A549 (cell line): ENCODE results near the gene SFT2D2. TPM values are rescaled to one million over a fixed set of nuclear protein-coding genes. Genes with fewer than 3 reads are reported as not detected.
A peak's percentile ranks its signal among the peaks of the same experiment; 100 is the strongest.

Experiments used
- ATAC-seq, 2 experiments: fragments of 200-7000 bp in 1 of 2; fragments of >200 bp in 1 of 2; cut with Nextera tagmentation in 1 of 2; cut with Tn5 transposase in 1 of 2; 3 replicates each; pipeline versions ENCODE4 v1.8.0 to v1.9.1; 2018 to 2020; ENCODE audit warnings: mild to moderate bottlenecking in 1 of 2, moderate library complexity in 1 of 2
- CTCF ChIA-PET: fragments of 300-600 bp; sonication (Branson Sonifier 250); formaldehyde crosslinking; extraction: SDS; loops from one replicate; lab custom pipeline; 2021; ENCODE audit warnings: antibody characterized with exemption, inconsistent platforms; lab: Yijun Ruan, JAX
- POLR2A ChIA-PET: fragments of 350-600 bp; formaldehyde crosslinking; extraction: SDS; loops from one replicate; lab custom pipeline; 2021; ENCODE audit warnings: antibody characterized with exemption, inconsistent platforms; lab: Yijun Ruan, JAX
- DNase-seq, 2 experiments: peaks; one replicate each; pipeline versions ENCODE4 v3.0.0 to v3.0.0-alpha.2; 2011 to 2016; ENCODE audit warnings: low read depth in 1 of 2, low spot score in 1 of 2
- FAIRE-seq: peaks from 2 replicates; lab custom pipeline; 2011; peaks lifted over from hg19 to GRCh38; lab: Jason Lieb, UNC
- H3K27ac ChIP-seq, 2 experiments: fragments of >200 bp; sonication (Bioruptor Twin); formaldehyde crosslinking; 3 replicates each; pipeline ENCODE4 v1.5.1; 2016 to 2017
- H3K4me1 ChIP-seq: fragments of >200 bp; sonication (Bioruptor Twin); formaldehyde crosslinking; 3 replicates; pipeline ENCODE4 v1.6.1; 2016
- H3K4me2 ChIP-seq: fragments of >200 bp; sonication (Bioruptor Twin); formaldehyde crosslinking; 3 replicates; pipeline ENCODE4 v1.6.1; 2016
- H3K4me3 ChIP-seq: fragments of >200 bp; sonication (Bioruptor Twin); formaldehyde crosslinking; 3 replicates; pipeline ENCODE4 v1.5.1; 2016
- H3K9me3 ChIP-seq: fragments of >200 bp; sonication (Bioruptor Twin); formaldehyde crosslinking; 3 replicates; pipeline ENCODE4 v1.6.1; 2016
- CHD2 ChIP-seq: fragments of 150-350 bp; IDR thresholded peaks from 2 replicates; pipeline ENCODE4 v1.6.1; 2014; ENCODE audit warnings: low read length; ENCODE audit not compliant: partially characterized antibody
- CHD4 ChIP-seq: fragments of 200-600 bp; sonication (generic); IDR thresholded peaks from 2 replicates; pipeline ENCODE4 v1.6.1; 2016; ENCODE audit warnings: antibody characterized with exemption, mild to moderate bottlenecking, borderline replicate concordance
- CTCF ChIP-seq: fragments of >200 bp; sonication (Bioruptor Twin); formaldehyde crosslinking; IDR thresholded peaks from 3 replicates; pipeline ENCODE4 v1.5.1; 2016
- FOSB ChIP-seq: fragments of 250-450 bp; sonication (Bioruptor Pico); IDR thresholded peaks from 2 replicates; pipeline ENCODE4 v1.5.0; 2020; ENCODE audit warnings: mild to moderate bottlenecking, moderate library complexity
- FOSL2 ChIP-seq, 2 experiments: fragments of 450-650 bp in 1 of 2; fragments of >200 bp in 1 of 2; sonication (Bioruptor Twin) in 1 of 2; formaldehyde crosslinking; IDR thresholded peaks; 2 replicates each; pipeline versions ENCODE4 v1.5.0 to v1.6.1; 2016 to 2020; ENCODE audit warnings: mild to moderate bottlenecking in 1 of 2, moderate library complexity in 1 of 2
- HES2 ChIP-seq: fragments of >200 bp; sonication (Bioruptor Twin); formaldehyde crosslinking; IDR thresholded peaks from 2 replicates; pipeline ENCODE4 v1.6.1; 2016
- HOXB13 ChIP-seq: fragments of 250-450 bp; sonication (Bioruptor Pico); IDR thresholded peaks from 2 replicates; pipeline ENCODE4 v1.5.0; 2020; ENCODE audit warnings: low read depth, mild to moderate bottlenecking, moderate library complexity
- JUN ChIP-seq, 2 experiments: fragments of >200 bp; sonication (Bioruptor Twin); formaldehyde crosslinking; IDR thresholded peaks; 2 replicates in 1 of 2; 3 replicates in 1 of 2; pipeline ENCODE4 v1.6.1; 2016 to 2017
- JUNB ChIP-seq: fragments of >200 bp; sonication (Bioruptor Twin); formaldehyde crosslinking; IDR thresholded peaks from 2 replicates; pipeline ENCODE4 v1.6.1; 2016
- MAX ChIP-seq: IDR thresholded peaks from 2 replicates; pipeline ENCODE4 v1.6.1; 2012
- MAZ ChIP-seq: fragments of 150-350 bp; IDR thresholded peaks from 2 replicates; pipeline ENCODE4 v1.6.1; 2014; ENCODE audit warnings: antibody characterized with exemption, low read depth, low read length, borderline replicate concordance
- NPAS2 ChIP-seq: fragments of 250-450 bp; sonication (Bioruptor Pico); IDR thresholded peaks from 2 replicates; pipeline ENCODE4 v1.8.0; 2022; ENCODE audit warnings: mild to moderate bottlenecking, moderate library complexity, borderline replicate concordance
- PBX3 ChIP-seq: IDR thresholded peaks from 2 replicates; pipeline ENCODE4 v1.6.1; 2012
- PHF8 ChIP-seq: fragments of 200-600 bp; sonication (generic); IDR thresholded peaks from 2 replicates; pipeline ENCODE4 v1.6.1; 2016; ENCODE audit warnings: low read depth, mild to moderate bottlenecking, antibody characterized with exemption, moderate library complexity, borderline replicate concordance
- POLR2AphosphoS2 ChIP-seq: conservative IDR thresholded peaks from 2 replicates; pipeline ENCODE4 v1.6.1; 2012; ENCODE audit warnings: low read length, improper control_type of control experiment, inconsistent platforms
- RAD21 ChIP-seq, 2 experiments: fragments of >200 bp in 1 of 2; sonication (Bioruptor Twin) in 1 of 2; formaldehyde crosslinking in 1 of 2; IDR thresholded peaks in 1 of 2; conservative IDR thresholded peaks in 1 of 2; 2 replicates in 1 of 2; 3 replicates in 1 of 2; pipeline ENCODE4 v1.6.1; 2012 to 2018; ENCODE audit warnings: inconsistent platforms in 1 of 2
- RARB ChIP-seq: fragments of 250-450 bp; sonication (Bioruptor Pico); IDR thresholded peaks from 2 replicates; pipeline ENCODE4 v1.8.0; 2021; ENCODE audit warnings: mild to moderate bottlenecking, moderate library complexity
- RFX5 ChIP-seq: fragments of 450-650 bp; IDR thresholded peaks from 2 replicates; pipeline ENCODE4 v1.7.1; 2014; ENCODE audit warnings: antibody characterized with exemption, mild to moderate bottlenecking, moderate library complexity
- SMC3 ChIP-seq: fragments of >200 bp; sonication (Bioruptor Twin); formaldehyde crosslinking; IDR thresholded peaks from 3 replicates; pipeline ENCODE4 v1.6.1; 2018; ENCODE audit warnings: inconsistent platforms
- SREBF2 ChIP-seq: fragments of 450-650 bp; IDR thresholded peaks from 2 replicates; pipeline ENCODE4 v1.6.1; 2014; ENCODE audit warnings: mild to moderate bottlenecking, moderate library complexity
- TP53 ChIP-seq: fragments of 250-450 bp; sonication (Bioruptor Pico); IDR thresholded peaks from 2 replicates; pipeline ENCODE4 v1.5.0; 2021; ENCODE audit warnings: mild to moderate bottlenecking, moderate library complexity
- ZFP36 ChIP-seq: fragments of 450-650 bp; IDR thresholded peaks from 2 replicates; pipeline ENCODE4 v1.6.1; 2014; ENCODE audit warnings: borderline replicate concordance; ENCODE audit not compliant: partially characterized antibody
- ZSCAN20 ChIP-seq: fragments of 250-450 bp; sonication (Bioruptor Pico); IDR thresholded peaks from 2 replicates; pipeline ENCODE4 v1.8.0; 2022; ENCODE audit warnings: mild to moderate bottlenecking, moderate library complexity
- WGBS: methylation state at CpG from one replicate; pipeline ENCODE4 v1.1.6; 2017; ENCODE audit errors: missing lambda C conversion rate; 5-methylcytosine and 5-hydroxymethylcytosine counted together
- polyA plus RNA-seq, 4 experiments: library from polyadenylated mRNA; depleted of rRNA in 3 of 4; stranded (reverse); fragments of >200 nt; fragmentation: RNase III in 1 of 4; extraction: RNeasy Plus Mini Kit Qiagen cat#74134 plus additional on column Dnase treatment in 1 of 4; gene quantifications; 2 replicates in 3 of 4; 3 replicates in 1 of 4; pipeline ENCODE4 v1.2.3, GENCODE V29; 2011 to 2017

SFT2D2 gene
- polyA plus RNA-seq, 2 of the 4 experiments (the other 2 are of a cell fraction) = 12.8 to 40.1 TPM

- ATAC-seq = no peak
- 86% methylated on average over 4 of the region's 4 CpGs for WGBS
- Histone ChIP-seq H3K4me2 (no peak overlapping the region), H3K9me3 (no peaks in the 10 kb centered on the region), H3K4me1 (peaks cover 15% of the 10 kb centered on the region), H3K4me3 (no peak overlapping the region), H3K27ac (no peak overlapping the region)
- ChIA-PET CTCF (interaction anchor here (0.7 to 1.5 kb wide), 4 partner anchors 18 to 59 kb away, joined by 3 read pairs; no protein-coding TSS in a partner anchor), POLR2A (no interaction called here)
- no peak for DNase-seq
- no peak for FAIRE-seq
- no peak for TF ChIP-seq JUNB
- no peak for TF ChIP-seq RFX5
- TF ChIP-seq CTCF = no peak
- TF ChIP-seq FOSL2 (IDR thresholded peaks at IDR 0.05) = no peak
- TF ChIP-seq FOSL2 (CRISPR knock-in tag; IDR thresholded peaks at IDR 0.05) = no peak
- no peak for TF ChIP-seq MAZ
- TF ChIP-seq SMC3 = no peak
- TF ChIP-seq, all 56 proteins: peak for 0
These were observed 60.4 kb downstream of the SFT2D2 start for GRCh38 chr1:168285971-168286927.

GRCh38 chr1:168287237-168287664 is 61.4 kb downstream of the SFT2D2 start:
- H3K9me3 ChIP-seq = no peaks in the 10 kb centered on the region
- ATAC-seq = no peak
- H3K4me1 ChIP-seq = peaks cover 15% of the 10 kb centered on the region
- FAIRE-seq = peak; percentile 79
- peak in 1 of 2 experiments; percentile 24 for DNase-seq
- TF ChIP-seq HOXB13 (CRISPR knock-in tag) (no peak), ZFP36 (no peak), ZSCAN20 (CRISPR knock-in tag) (no peak), FOSL2 (IDR thresholded peaks at IDR 0.05) (no peak), FOSL2 (CRISPR knock-in tag; IDR thresholded peaks at IDR 0.05) (peak; percentile 49; the same call in 1 of the 2 replicates)
- ChIA-PET CTCF (interaction anchor here (0.7 to 0.9 kb wide), 2 partner anchors 55 to 108 kb away, joined by 3 read pairs; partner anchors contain the start of gene TIPRL), POLR2A (no interaction called here)
- WGBS = 95% methylated on average over 1 of the region's 1 CpG
- H3K4me2 ChIP-seq = 0 out of 3 replicates have a peak overlapping the region, but pooled peaks have one; percentile 13
- H3K4me3 ChIP-seq = no peak overlapping the region
- H3K27ac ChIP-seq = no peak overlapping the region

- H3K27ac ChIP-seq = no peak overlapping the region
- H3K4me2 ChIP-seq = no peak overlapping the region
- POLR2A ChIA-PET = no interaction called here
- no peak for ATAC-seq
- H3K4me3 ChIP-seq = no peak overlapping the region
- TF ChIP-seq POLR2AphosphoS2 (no peak), RARB (CRISPR knock-in tag) (no peak), FOSB (no peak), PHF8 (no peak), HES2 (no peak), TP53 (no peak), RAD21 (conservative IDR thresholded peaks at IDR 0.05 in 1 of 2, IDR thresholded peaks at IDR 0.05 in 1 of 2) (no peak), MAX (no peak), JUN (IDR thresholded peaks at IDR 0.05) (no peak), CHD4 (no peak), SREBF2 (no peak), CHD2 (no peak), PBX3 (no peak), NPAS2 (CRISPR knock-in tag) (no peak)
- TF ChIP-seq, all 56 proteins: peak for 0
- H3K9me3 ChIP-seq = no peaks in the 10 kb centered on the region
- CTCF ChIA-PET = no interaction called here
- FAIRE-seq = no peak
- 82% methylated on average over 3 of the region's 3 CpGs for WGBS
- DNase-seq = no peak
- peaks cover 15% of the 10 kb centered on the region for H3K4me1 ChIP-seq
These were observed 62.7 kb downstream of the SFT2D2 start for GRCh38 chr1:168288311-168289052.
